RCC 7860 (cell line): Measurements from ENCODE around the gene C19orf53.
"Not testable (repeated sequence)": the region's sequence is repeated elsewhere in the genome, so short reads cannot be mapped to it uniquely, and the experiment has no call there.

ENCODE experiments used
- DNase-seq: peaks from one replicate; pipeline ENCODE4 v3.0.0-alpha.2; 2015; ENCODE audit warnings: low spot score
- FAIRE-seq: peaks from 2 replicates; lab custom pipeline; 2012; peaks lifted over from hg19 to GRCh38; lab: Jason Lieb, UNC

C19orf53 gene

GRCh38 chr19:13774217-13775191 is at the start of gene C19orf53:
TSS of gene C19orf53 (plus strand) at chr19:13774456. CDS start at chr19:13774478, 22 bp downstream.
- DNase-seq, result peak; percentile 85
- FAIRE-seq, result peak; percentile 81

GRCh38 chr19:13726323-13726722 is 47.9 kb upstream of the C19orf53 start:
- DNase-seq (no peak), FAIRE-seq (no peak)

DNA sequence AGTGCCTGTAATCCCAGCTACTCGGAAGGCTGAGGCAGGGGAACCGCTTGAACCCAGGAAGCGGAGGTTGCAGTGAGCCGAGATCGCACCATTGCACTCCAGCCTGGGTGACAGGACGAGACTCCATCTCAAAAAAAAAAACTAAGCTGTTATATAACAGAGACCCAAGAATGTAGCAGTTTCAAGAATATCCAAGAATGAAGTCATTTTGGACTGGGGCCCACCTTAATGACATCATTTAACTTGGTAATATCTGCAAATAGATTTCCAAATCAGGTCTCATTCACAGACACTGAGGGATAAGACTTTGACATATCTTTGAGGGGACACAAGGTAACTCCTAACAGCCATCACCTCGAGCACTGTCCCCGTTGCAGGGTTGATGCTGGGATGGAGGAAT is 46.5 kb upstream of the C19orf53 start:
- FAIRE-seq, result no peak
- DNase-seq, result no peak

- DNase-seq, result no peak
- peak; percentile 34 for FAIRE-seq
Measured at GRCh38 chr19:13729859-13730258, 44.4 kb upstream of the C19orf53 start.

DNA sequence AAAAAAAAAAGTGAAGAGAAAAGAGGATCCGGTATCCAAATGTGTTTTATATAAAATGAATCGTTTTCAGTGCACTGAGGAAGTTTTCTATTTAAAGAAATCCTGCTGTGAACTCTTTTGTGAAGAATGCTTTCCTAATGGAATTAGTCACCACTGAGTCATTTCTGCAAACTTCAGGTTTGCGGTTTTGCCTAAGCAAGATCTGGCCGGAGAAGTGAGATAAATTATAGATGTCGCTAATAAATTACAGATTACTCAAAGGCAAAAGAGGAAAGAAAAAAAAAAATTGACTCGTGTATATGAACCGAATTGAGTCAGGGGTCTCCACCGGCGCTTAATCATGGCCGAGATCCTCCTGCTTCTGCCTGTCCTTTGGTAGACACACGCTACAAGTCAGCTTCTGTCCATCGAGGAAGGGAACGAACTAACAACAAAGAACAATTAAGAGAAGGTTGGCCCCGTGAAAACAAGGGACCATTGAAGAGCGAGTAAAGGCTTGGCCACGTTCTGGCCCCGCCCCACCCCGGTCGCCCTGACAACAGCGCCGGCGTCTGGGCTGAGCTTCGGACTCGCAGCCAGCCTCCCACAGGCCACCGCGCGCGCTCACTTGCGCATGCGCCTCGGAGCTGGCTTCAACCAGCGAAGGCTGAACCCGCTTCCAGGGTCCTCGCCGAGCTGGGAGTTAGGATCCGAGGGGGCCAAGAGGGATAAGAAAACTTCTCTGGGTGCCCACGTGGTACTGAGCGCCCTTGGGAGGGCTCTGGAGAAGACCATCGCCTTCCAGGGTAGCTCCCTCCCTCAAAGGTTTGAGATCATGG is 42.9 kb upstream of the C19orf53 start:
- DNase-seq, result peak; percentile 96
- FAIRE-seq, result peak; percentile 97

GRCh38 chr19:13732337-13732736 is 41.9 kb upstream of the C19orf53 start:
- DNase-seq, result no peak
- no peak for FAIRE-seq

GRCh38 chr19:13734751-13735150 is 39.5 kb upstream of the C19orf53 start:
- no peak for FAIRE-seq

GRCh38 chr19:13738073-13738472 is 36.2 kb upstream of the C19orf53 start:
- no peak for FAIRE-seq

More at GRCh38 chr19:13734751-13735150, 39.5 kb upstream of the C19orf53 start:
- no peak for DNase-seq

GRCh38 chr19:13741893-13742292 is 32.4 kb upstream of the C19orf53 start:
- DNase-seq (no peak), FAIRE-seq (no peak)

More at GRCh38 chr19:13738073-13738472, 36.2 kb upstream of the C19orf53 start:
- no peak for DNase-seq

DNA sequence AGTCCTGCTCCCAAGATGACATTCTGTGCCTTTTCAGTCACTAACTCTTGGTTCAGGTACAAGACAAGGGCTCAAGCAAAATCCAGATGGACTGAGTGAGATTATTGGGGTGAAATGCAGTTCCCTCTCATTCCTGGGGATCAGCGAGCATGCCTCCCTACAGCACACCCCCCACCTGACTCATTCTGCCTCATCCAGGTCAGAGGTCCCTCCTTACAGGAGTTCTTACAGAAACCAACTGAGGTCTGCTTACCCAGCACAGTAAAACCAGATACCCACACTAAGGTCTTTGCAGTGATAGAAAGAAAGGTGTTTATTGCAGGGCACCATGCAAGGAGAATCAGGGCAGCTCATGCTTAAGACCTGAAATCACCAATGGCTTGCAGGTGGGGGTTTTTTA is 31.5 kb upstream of the C19orf53 start:
- DNase-seq, result no peak
- no peak for FAIRE-seq

GRCh38 chr19:13744174-13744573 is 30.1 kb upstream of the C19orf53 start:
- no peak for FAIRE-seq
- DNase-seq, result no peak

DNA sequence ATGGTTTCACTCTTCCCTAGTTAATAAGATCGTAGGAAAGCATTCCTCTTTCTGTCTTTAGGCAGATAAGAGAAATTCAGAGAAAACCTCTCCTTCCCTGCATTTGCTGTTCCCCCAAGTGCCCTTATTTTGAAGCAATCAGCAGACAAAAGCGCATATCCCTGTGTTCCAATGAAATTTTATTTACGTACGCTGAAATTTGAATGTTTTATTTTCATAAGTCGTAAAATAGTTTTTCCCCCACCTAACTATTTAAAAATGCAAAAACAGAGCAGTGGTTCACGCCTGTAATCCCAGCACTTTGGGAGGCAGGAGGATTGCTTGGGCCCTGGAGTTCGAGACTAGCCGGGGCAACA is 27.2 kb upstream of the C19orf53 start:
- FAIRE-seq (no peak), DNase-seq (no peak)

DNA sequence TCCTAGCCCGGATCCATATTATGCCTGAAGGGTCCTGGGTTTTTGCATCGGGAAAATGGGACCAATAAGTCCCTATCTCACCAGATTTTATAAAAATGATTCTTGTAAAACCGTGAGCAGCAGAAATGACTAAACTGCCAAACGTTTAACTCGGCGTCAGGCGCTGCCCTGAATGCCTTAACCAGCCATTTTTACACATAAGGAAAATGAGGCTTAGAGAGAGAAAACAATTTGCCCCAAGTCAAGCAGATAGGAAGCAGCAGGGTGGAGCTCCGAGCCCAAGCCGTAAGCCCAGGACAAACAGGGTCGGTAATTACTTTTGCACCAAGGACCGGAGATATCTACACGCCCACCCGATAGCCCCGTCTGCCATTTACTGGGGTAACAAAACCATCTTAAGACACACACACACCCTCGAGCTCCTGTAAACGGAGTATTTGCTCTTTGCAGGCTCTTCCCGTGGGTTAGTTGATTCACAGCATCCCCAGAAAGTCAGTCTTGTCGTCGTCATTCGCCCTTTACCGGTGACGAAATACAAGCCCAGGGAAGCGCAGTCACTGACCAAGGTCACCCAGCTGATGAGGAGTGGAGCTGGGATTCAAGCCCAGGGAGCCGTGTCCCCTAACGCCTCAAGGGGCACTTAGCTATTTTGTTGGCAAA is 26.0 kb upstream of the C19orf53 start:
- FAIRE-seq, result no peak
- peak; percentile 5 for DNase-seq

DNA sequence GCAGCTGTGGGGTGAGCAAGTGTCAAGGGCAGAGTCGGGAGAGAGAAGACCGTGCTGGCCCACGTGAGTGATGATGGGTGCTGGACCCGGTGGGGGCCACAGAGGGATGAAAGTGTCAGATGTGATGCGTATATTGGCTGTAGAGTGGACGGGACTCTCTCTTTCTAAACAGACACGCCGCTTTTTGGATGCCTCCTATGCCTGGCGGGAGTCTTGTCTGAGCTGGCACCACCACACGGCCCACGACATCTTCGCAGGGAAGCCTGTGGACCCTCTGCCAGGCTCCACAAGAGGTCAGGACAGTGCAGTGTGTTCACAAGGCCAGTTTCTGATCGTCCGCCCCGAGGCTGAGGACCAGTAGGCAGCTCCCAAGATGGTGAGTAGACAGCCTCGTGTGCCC is 22.8 kb upstream of the C19orf53 start:
- FAIRE-seq, result no peak
- no peak for DNase-seq

DNA sequence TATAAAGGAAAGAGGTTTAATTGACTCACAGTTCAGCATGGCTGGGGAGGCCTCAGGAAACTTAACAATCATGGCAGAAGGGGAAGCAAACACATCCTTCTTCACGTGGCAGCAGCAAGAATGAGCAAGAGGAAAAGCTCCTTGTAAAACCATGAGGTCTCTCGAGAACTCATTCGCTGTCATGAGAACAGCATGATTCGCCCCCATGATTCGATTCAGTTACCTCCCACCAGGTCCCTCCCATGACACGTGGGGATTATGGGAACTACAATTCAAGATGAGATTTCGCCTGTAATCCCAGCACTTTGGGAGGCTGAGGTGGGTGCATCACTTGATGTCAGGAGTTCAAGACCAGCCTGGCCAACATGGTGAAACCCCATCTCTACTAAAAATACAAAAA is 20.6 kb upstream of the C19orf53 start:
- not testable (repeated sequence) for FAIRE-seq

DNA sequence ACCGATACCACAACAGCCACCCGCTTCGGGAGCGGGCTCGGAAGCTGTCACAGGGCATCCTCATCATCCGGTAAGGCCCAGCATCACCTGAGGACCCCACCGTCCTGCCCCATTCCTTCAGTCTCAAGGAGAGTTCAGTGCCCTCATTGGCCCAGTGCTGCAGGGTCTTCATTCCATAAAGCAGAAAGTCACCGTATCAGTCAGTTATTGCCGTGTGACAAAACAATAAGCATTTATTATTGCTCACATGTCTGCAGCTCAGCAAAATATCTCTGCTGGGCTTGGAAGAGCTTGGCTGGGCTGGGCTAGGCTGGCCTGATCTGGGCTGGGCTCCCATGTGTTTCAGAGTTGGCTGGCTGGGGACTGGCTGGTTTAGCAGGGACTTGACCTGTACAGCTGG is 18.0 kb upstream of the C19orf53 start:
- FAIRE-seq, result no peak
- no peak for DNase-seq

More for the DNA sequence above, 20.6 kb upstream of the C19orf53 start:
- DNase-seq, result not testable (repeated sequence)

- FAIRE-seq, result no peak
- DNase-seq, result no peak
Measured at GRCh38 chr19:13757805-13758772, 16.2 kb upstream of the C19orf53 start.

- no peak for FAIRE-seq
- no peak for DNase-seq
Measured at GRCh38 chr19:13758795-13759194, 15.5 kb upstream of the C19orf53 start.

GRCh38 chr19:13761423-13761822 is 12.8 kb upstream of the C19orf53 start:
- FAIRE-seq (no peak), DNase-seq (no peak)
